Measurements from ENCODE around the gene WASF3.
"Not testable (repeated sequence)": the region's sequence is repeated elsewhere in the genome, so short reads cannot be mapped to it uniquely, and the experiment has no call there.

WASF3 gene

GRCh38 chr13:26635634-26636033 lies 78.2 kb downstream of the WASF3 start:
- DNase-seq (ENCODE audit: low spot score): not testable (repeated sequence)

- not testable (repeated sequence) for DNase-seq (ENCODE audit: low spot score)
These were observed 78.6 kb downstream of the WASF3 start for GRCh38 chr13:26636073-26636472.

- no peak for DNase-seq (ENCODE audit: low spot score)
These were observed 89.1 kb downstream of the WASF3 start for GRCh38 chr13:26646603-26647002.

- no peak for DNase-seq (ENCODE audit: low spot score)
These were observed 93.8 kb downstream of the WASF3 start for GRCh38 chr13:26651234-26651633.

GRCh38 chr13:26653310-26653709 lies 95.8 kb downstream of the WASF3 start:
- DNase-seq (ENCODE audit: low spot score): no peak

GRCh38 chr13:26653842-26654241 lies 96.4 kb downstream of the WASF3 start:
- no peak for DNase-seq (ENCODE audit: low spot score)

GRCh38 chr13:26656919-26657318 lies 99.4 kb downstream of the WASF3 start:
- DNase-seq (ENCODE audit: low spot score): no peak

- DNase-seq (ENCODE audit: low spot score): no peak
These were observed 101.2 kb downstream of the WASF3 start for GRCh38 chr13:26658448-26659385.

GRCh38 chr13:26660185-26660584 lies 102.7 kb downstream of the WASF3 start:
- DNase-seq (ENCODE audit: low spot score): no peak

GRCh38 chr13:26660766-26661165 lies 103.3 kb downstream of the WASF3 start:
- no peak for DNase-seq (ENCODE audit: low spot score)

GRCh38 chr13:26663791-26664190 lies 106.3 kb downstream of the WASF3 start:
- DNase-seq (ENCODE audit: low spot score): no peak

GRCh38 chr13:26664286-26664685 lies 106.8 kb downstream of the WASF3 start:
- no peak for DNase-seq (ENCODE audit: low spot score)

- no peak for DNase-seq (ENCODE audit: low spot score)
These were observed 107.4 kb downstream of the WASF3 start for GRCh38 chr13:26664876-26665275.

- no peak for DNase-seq (ENCODE audit: low spot score)
These were observed 111.1 kb downstream of the WASF3 start for GRCh38 chr13:26668357-26669146.

GRCh38 chr13:26673890-26674289 lies 116.4 kb downstream of the WASF3 start:
- DNase-seq (ENCODE audit: low spot score): no peak

GRCh38 chr13:26677156-26677555 lies 119.7 kb downstream of the WASF3 start:
- DNase-seq (ENCODE audit: low spot score): no peak

GRCh38 chr13:26678330-26678729 lies 120.8 kb downstream of the WASF3 start:
- DNase-seq (ENCODE audit: low spot score): no peak

GRCh38 chr13:26678796-26679195 lies 121.3 kb downstream of the WASF3 start:
- DNase-seq (ENCODE audit: low spot score): no peak

GRCh38 chr13:26679411-26680122 lies 122.1 kb downstream of the WASF3 start:
- no peak for DNase-seq (ENCODE audit: low spot score)

GRCh38 chr13:26680123-26680450 lies 122.6 kb downstream of the WASF3 start:
- no peak for DNase-seq (ENCODE audit: low spot score)

- DNase-seq (ENCODE audit: low spot score): no peak
These were observed 123.1 kb downstream of the WASF3 start for GRCh38 chr13:26680572-26680971.

- DNase-seq (ENCODE audit: low spot score): no peak
These were observed 123.6 kb downstream of the WASF3 start for GRCh38 chr13:26681036-26681435.

GRCh38 chr13:26682606-26683005 lies 125.1 kb downstream of the WASF3 start:
- no peak for DNase-seq (ENCODE audit: low spot score)
